Measurements from ENCODE around the gene RGS2. TPM values are rescaled to one million over a fixed set of nuclear protein-coding genes. Genes with fewer than 3 reads are reported as not detected.

The RGS2 gene
- polyA plus RNA-seq, 3 donors: 23.2 to 29.6 (median 27.9) TPM

Other genes starting within 250 kb of the RGS2 start
- gene RGS1, start 233.3 kb upstream of the RGS2 start, polyA plus RNA-seq (ENCODE audit: insufficient read length in 3 of 3): 1 to 10 TPM; 1.2 to 1.3 (median 1.3) TPM
- gene RGS13, start 172.9 kb upstream of the RGS2 start, polyA plus RNA-seq (ENCODE audit: insufficient read length in 3 of 3): not detected

All from renal pelvis (tissue), 3 donors.